Neural cell (in vitro differentiated cells): Measurements from ENCODE around the gene FUBP1. TPM values are rescaled to one million over a fixed set of nuclear protein-coding genes. Genes with fewer than 3 reads are reported as not detected.

ENCODE experiments used
- H2AFZ ChIP-seq: fragments of 200-600, 300-800 bp; sonication (generic), shearing (Covaris generic); 2 replicates; pipeline ENCODE4 v1.6.0; 2014; ENCODE audit warnings: low read depth, mild to moderate bottlenecking, antibody characterized with exemption, low read length, moderate library complexity
- H3F3A ChIP-seq: fragments of 200-600 bp; shearing (Covaris generic); 2 replicates; pipeline ENCODE4 v1.6.1; 2016; ENCODE audit warnings: mild to moderate bottlenecking, moderate library complexity, mixed read lengths, antibody characterized with exemption, low read length; ENCODE audit not compliant: insufficient read depth, poor library complexity, severe bottlenecking
- H3K27ac ChIP-seq: fragments of 200-600, 300-800 bp; sonication (generic), shearing (Covaris generic); 2 replicates; pipeline ENCODE4 v1.5.1; 2014; ENCODE audit warnings: mild to moderate bottlenecking, low read length, moderate library complexity
- H3K27me3 ChIP-seq: fragments of 300-800, 200-600 bp; sonication (generic), shearing (Covaris generic); 2 replicates; pipeline ENCODE4 v1.6.0; 2014; ENCODE audit warnings: mild to moderate bottlenecking, low read depth, low read length, moderate library complexity; ENCODE audit not compliant: insufficient read depth
- H3K36me3 ChIP-seq: fragments of 300-800, 200-600 bp; sonication (generic), shearing (Covaris generic); 2 replicates; pipeline ENCODE4 v1.5.1; 2014; ENCODE audit warnings: mild to moderate bottlenecking, antibody characterized with exemption, low read length, moderate library complexity; ENCODE audit not compliant: insufficient read depth
- H3K4me2 ChIP-seq: fragments of 300-800, 200-600 bp; sonication (generic), shearing (Covaris generic); 2 replicates; pipeline ENCODE4 v1.6.0; 2014; ENCODE audit warnings: mild to moderate bottlenecking, low read length
- H3K4me3 ChIP-seq: fragments of 300-800, 200-600 bp; sonication (generic), shearing (Covaris generic); 2 replicates; pipeline ENCODE4 v1.5.1; 2014; ENCODE audit warnings: mild to moderate bottlenecking, low read length, moderate library complexity
- H3K79me2 ChIP-seq: fragments of 200-600 bp; shearing (Covaris generic); replicated peaks from 2 replicates; pipeline ENCODE4 v1.6.0; 2014; ENCODE audit warnings: mild to moderate bottlenecking, low read length, moderate library complexity; ENCODE audit not compliant: insufficient read depth
- H3K9ac ChIP-seq: fragments of 300-800, 200-600 bp; sonication (generic), shearing (Covaris generic); 2 replicates; pipeline ENCODE4 v1.6.1; 2016; ENCODE audit warnings: mild to moderate bottlenecking, low read length, mixed read lengths
- H3K9me2 ChIP-seq: fragments of 200-600 bp; shearing (Covaris generic); 2 replicates; pipeline ENCODE4 v1.6.1; 2016; ENCODE audit warnings: mild to moderate bottlenecking, low read length, mixed read lengths; ENCODE audit not compliant: insufficient read depth
- H3K9me3 ChIP-seq: fragments of 200-600, 300-800 bp; sonication (generic), shearing (Covaris generic); 2 replicates; pipeline ENCODE4 v1.6.1; 2016; ENCODE audit warnings: mild to moderate bottlenecking, mixed run types, low read length, moderate library complexity, mixed read lengths
- H4K20me1 ChIP-seq: fragments of 200-600 bp; shearing (Covaris generic); 2 replicates; pipeline ENCODE4 v1.6.1; 2016; ENCODE audit warnings: mild to moderate bottlenecking, mixed run types; ENCODE audit not compliant: insufficient read depth
- CTCF ChIP-seq: fragments of 450-650 bp; IDR thresholded peaks from 2 replicates; pipeline ENCODE4 v1.5.1; 2014; ENCODE audit warnings: antibody characterized with exemption, mild to moderate bottlenecking, moderate library complexity; ENCODE audit not compliant: poor library complexity, severe bottlenecking
- EP300 ChIP-seq: fragments of 450-650 bp; conservative IDR thresholded peaks from 2 replicates; pipeline ENCODE4 v1.6.1; 2014; ENCODE audit warnings: antibody characterized with exemption, mild to moderate bottlenecking, moderate library complexity; ENCODE audit not compliant: poor library complexity, severe bottlenecking
- EZH2 ChIP-seq: fragments of 200-600, 300-800 bp; shearing (Covaris generic), sonication (generic); IDR thresholded peaks from 2 replicates; pipeline ENCODE4 v1.6.1; 2014; ENCODE audit warnings: antibody characterized with exemption, low read length, borderline replicate concordance, mild to moderate bottlenecking; ENCODE audit not compliant: insufficient read depth, poor library complexity, severe bottlenecking
- MXI1 ChIP-seq: fragments of 450-650 bp; conservative IDR thresholded peaks from 2 replicates; pipeline ENCODE4 v1.6.1; 2014; ENCODE audit warnings: antibody characterized with exemption, mild to moderate bottlenecking; ENCODE audit not compliant: poor library complexity, severe bottlenecking
- POLR2AphosphoS5 ChIP-seq: IDR thresholded peaks from 2 replicates; pipeline ENCODE4 v1.6.1; 2012
- RAD21 ChIP-seq: fragments of 450-650 bp; conservative IDR thresholded peaks from 2 replicates; pipeline ENCODE4 v1.6.1; 2014; ENCODE audit warnings: antibody characterized with exemption, mild to moderate bottlenecking, moderate library complexity
- REST ChIP-seq: IDR thresholded peaks from 2 replicates; pipeline ENCODE4 v1.6.1; 2012; ENCODE audit warnings: borderline replicate concordance
- SMC3 ChIP-seq: fragments of 450-650 bp; conservative IDR thresholded peaks from 2 replicates; pipeline ENCODE4 v1.6.1; 2014; ENCODE audit warnings: antibody characterized with exemption, mild to moderate bottlenecking, moderate library complexity; ENCODE audit not compliant: poor library complexity
- TAF1 ChIP-seq: IDR thresholded peaks from 2 replicates; pipeline ENCODE4 v1.6.1; 2012; ENCODE audit warnings: low read depth
- polyA plus RNA-seq: library from polyadenylated mRNA; depleted of rRNA; stranded (reverse); fragments of >200 nt; gene quantifications from 2 replicates; pipeline ENCODE4 v1.2.3, GENCODE V29; 2014

Gene FUBP1
- polyA plus RNA-seq, 1 donor from 2014 or later = 630 TPM

GRCh38 chr1:78009276-78009675 is 30.4 kb upstream of the FUBP1 start:
- H3K27ac ChIP-seq = no peak overlapping the region
- TF ChIP-seq SMC3 = no peak
- no peak for TF ChIP-seq POLR2AphosphoS5
- TF ChIP-seq EZH2 = no peak
- no peak for TF ChIP-seq EP300
- TF ChIP-seq REST = no peak
- no peak for TF ChIP-seq TAF1
- TF ChIP-seq RAD21 = no peak
- no peak for TF ChIP-seq CTCF
- TF ChIP-seq MXI1 = no peak
- no peak overlapping the region for H3K9ac ChIP-seq
- H3K4me2 ChIP-seq = no peak overlapping the region
- no peaks in the 10 kb centered on the region for H3K36me3 ChIP-seq
- peaks cover 24% of the 10 kb centered on the region for H3K79me2 ChIP-seq
- no peaks in the 10 kb centered on the region for H3K9me2 ChIP-seq
- H2AFZ ChIP-seq = no peak overlapping the region
- no peaks in the 10 kb centered on the region for H3K9me3 ChIP-seq
- no peaks in the 10 kb centered on the region for H4K20me1 ChIP-seq
- no peaks in the 10 kb centered on the region for H3K27me3 ChIP-seq
- H3K4me3 ChIP-seq = no peak overlapping the region
- no peaks in the 10 kb centered on the region for H3F3A ChIP-seq

- Histone ChIP-seq H3F3A (no peaks in the 10 kb centered on the region), H3K9me3 (no peaks in the 10 kb centered on the region), H3K9ac (no peak overlapping the region), H3K36me3 (no peaks in the 10 kb centered on the region), H3K27ac (no peak overlapping the region), H3K27me3 (no peaks in the 10 kb centered on the region), H3K9me2 (no peaks in the 10 kb centered on the region), H3K79me2 (peaks cover 24% of the 10 kb centered on the region), H2AFZ (no peak overlapping the region), H4K20me1 (no peaks in the 10 kb centered on the region), H3K4me3 (no peak overlapping the region), H3K4me2 (no peak overlapping the region)
- TF ChIP-seq EZH2 (no peak), SMC3 (no peak), TAF1 (no peak), MXI1 (no peak), REST (no peak), CTCF (no peak), RAD21 (no peak), POLR2AphosphoS5 (no peak), EP300 (no peak)
Measured at GRCh38 chr1:78007677-78008341, 28.9 kb upstream of the FUBP1 start.
